ENCODE measurements around the gene SLC39A10. TPM values are rescaled to one million over a fixed set of nuclear protein-coding genes. Genes with fewer than 3 reads are reported as not detected.

The SLC39A10 gene
- total and polyA plus RNA-seq, 10 of the 15 experiments (the other 5 are each of a cell fraction or from before 2014, with no cell fraction given) = 2.0 to 23.6 (median 7.9) TPM

GRCh38 chr2:195687320-195688086 is 30.5 kb downstream of the SLC39A10 start (continued):
- TF ChIP-seq CUX1 (IDR thresholded peaks at IDR 0.05; ENCODE audit: insufficient replicate concordance, low read depth, low read length) (peak; percentile 95), POLR2A (IDR thresholded peaks at IDR 0.05; ENCODE audit: low read depth, low read length) (no peak), BCL11A (IDR thresholded peaks at IDR 0.05; ENCODE audit: low read depth, low read length) (peak; percentile 45; the same call in 1 of the 2 replicates), MAX (IDR thresholded peaks at IDR 0.05; ENCODE audit: low read depth, low read length) (no peak), NFYA (IDR thresholded peaks at IDR 0.05; ENCODE audit: borderline replicate concordance, low read depth, low read length) (no peak), NFXL1 (IDR thresholded peaks at IDR 0.05; ENCODE audit: borderline replicate concordance) (no peak), NR2C2 (IDR thresholded peaks at IDR 0.05; ENCODE audit: borderline replicate concordance, control insufficient read depth, insufficient read length, low read depth) (no peak), ZNF687 (IDR thresholded peaks at IDR 0.05) (0 out of 2 replicates have a peak, but pooled peaks have one; percentile 18), NR2F1 (conservative IDR thresholded peaks at IDR 0.05) (peak; percentile 67), ZNF24 (IDR thresholded peaks at IDR 0.05) (peak; percentile 72; the same call in 1 of the 2 replicates), SUZ12 (IDR thresholded peaks at IDR 0.05; ENCODE audit: unreplicated experiment) (no peak)

Measured in GM12878 (cell line).